SK-N-SH treated with all-trans-retinoic acid at 6 μM for 48 hours (cell line): Measurements from ENCODE around the gene CHURC1.
A peak's percentile ranks its signal among the peaks of the same experiment; 100 is the strongest.

Experiments used
- ATAC-seq: fragments of 200-7000 bp; cut with Tn5 transposase; 3 replicates; pipeline ENCODE4 v1.9.1; 2020; ENCODE audit warnings: mild to moderate bottlenecking, moderate library complexity
- ARNTL ChIP-seq: fragments of 450-650 bp; formaldehyde crosslinking; IDR thresholded peaks from 2 replicates; pipeline ENCODE4 v1.5.0; 2020; ENCODE audit warnings: low read depth, mild to moderate bottlenecking, moderate library complexity, borderline replicate concordance
- BACH2 ChIP-seq: fragments of 250-450 bp; sonication (Bioruptor Pico); IDR thresholded peaks from 2 replicates; pipeline ENCODE4 v1.9.0; 2021; ENCODE audit warnings: mild to moderate bottlenecking, borderline replicate concordance
- CSDC2 ChIP-seq: fragments of 250-450 bp; sonication (Bioruptor Pico); IDR thresholded peaks from 2 replicates; pipeline ENCODE4 v1.5.0; 2020; ENCODE audit warnings: mild to moderate bottlenecking, moderate library complexity
- ESRRG ChIP-seq: fragments of 250-450 bp; sonication (Bioruptor Pico); IDR thresholded peaks from 2 replicates; pipeline ENCODE4 v1.6.1; 2021; ENCODE audit warnings: mild to moderate bottlenecking
- GLIS3 ChIP-seq: fragments of 250-450 bp; sonication (Bioruptor Pico); IDR thresholded peaks from 2 replicates; pipeline ENCODE4 v1.5.0; 2020; ENCODE audit warnings: mild to moderate bottlenecking, moderate library complexity
- ISL1 ChIP-seq: fragments of 250-450 bp; sonication (Bioruptor Pico); IDR thresholded peaks from 2 replicates; pipeline ENCODE4 v2.1.2; 2022; ENCODE audit warnings: mild to moderate bottlenecking, moderate library complexity
- OSR1 ChIP-seq: fragments of 250-450 bp; sonication (Bioruptor Pico); IDR thresholded peaks from 2 replicates; pipeline ENCODE4 v1.8.0; 2022; ENCODE audit warnings: moderate library complexity, mild to moderate bottlenecking, inconsistent platforms
- PPARA ChIP-seq: fragments of 250-450 bp; sonication (Bioruptor Pico); IDR thresholded peaks from 2 replicates; pipeline ENCODE4 v1.5.0; 2020; ENCODE audit warnings: mild to moderate bottlenecking, borderline replicate concordance
- SNAI2 ChIP-seq: fragments of 250-450 bp; sonication (Bioruptor Pico); IDR thresholded peaks from 2 replicates; pipeline ENCODE4 v1.5.0; 2020; ENCODE audit warnings: mild to moderate bottlenecking, moderate library complexity
- TCF4 ChIP-seq: fragments of 250-450 bp; sonication (Bioruptor Pico); IDR thresholded peaks from 2 replicates; pipeline ENCODE4 v1.8.0; 2021; ENCODE audit warnings: mild to moderate bottlenecking, moderate library complexity, borderline replicate concordance
- ZC3H10 ChIP-seq: fragments of 250-450 bp; sonication (Bioruptor Pico); IDR thresholded peaks from 2 replicates; pipeline ENCODE4 v1.5.1; 2021; ENCODE audit warnings: mild to moderate bottlenecking, moderate library complexity
- ZFP3 ChIP-seq: fragments of 250-450 bp; sonication (Bioruptor Pico); IDR thresholded peaks from 2 replicates; pipeline ENCODE4 v1.5.0; 2020; ENCODE audit warnings: mild to moderate bottlenecking, moderate library complexity
- ZNF565 ChIP-seq: fragments of 450-650 bp; formaldehyde crosslinking; conservative IDR thresholded peaks from 2 replicates; pipeline ENCODE4 v1.5.0; 2020; ENCODE audit warnings: low read depth, mild to moderate bottlenecking, moderate library complexity
- ZNF70 ChIP-seq: fragments of 450-650 bp; formaldehyde crosslinking; IDR thresholded peaks from 2 replicates; pipeline ENCODE4 v1.5.0; 2020; ENCODE audit warnings: mild to moderate bottlenecking, moderate library complexity
- ZNF8 ChIP-seq: fragments of 450-650 bp; formaldehyde crosslinking; IDR thresholded peaks from 2 replicates; pipeline ENCODE4 v1.5.0; 2020; ENCODE audit warnings: mild to moderate bottlenecking, moderate library complexity
- TF ChIP-seq, protein P1 (sequence below): fragments of 250-450 bp; sonication (Bioruptor Pico); IDR thresholded peaks from 2 replicates; pipeline ENCODE4 v1.5.0; 2020; ENCODE audit warnings: mild to moderate bottlenecking, moderate library complexity
- TF ChIP-seq, protein P2 (sequence below): fragments of 250-450 bp; sonication (Bioruptor Pico); IDR thresholded peaks from 2 replicates; pipeline ENCODE4 v1.5.1; 2020; ENCODE audit warnings: low read depth, mild to moderate bottlenecking, moderate library complexity
- TF ChIP-seq, protein P3 (sequence below): fragments of 250-450 bp; sonication (Bioruptor Pico); IDR thresholded peaks from 2 replicates; pipeline ENCODE4 v1.8.0; 2020; ENCODE audit warnings: mild to moderate bottlenecking, moderate library complexity, borderline replicate concordance
- TF ChIP-seq, protein P4 (sequence below): fragments of 250-450 bp; sonication (Bioruptor Pico); IDR thresholded peaks from 2 replicates; pipeline ENCODE4 v1.8.0; 2021; ENCODE audit warnings: low read depth, mild to moderate bottlenecking, moderate library complexity, borderline replicate concordance

Gene CHURC1

DNA sequence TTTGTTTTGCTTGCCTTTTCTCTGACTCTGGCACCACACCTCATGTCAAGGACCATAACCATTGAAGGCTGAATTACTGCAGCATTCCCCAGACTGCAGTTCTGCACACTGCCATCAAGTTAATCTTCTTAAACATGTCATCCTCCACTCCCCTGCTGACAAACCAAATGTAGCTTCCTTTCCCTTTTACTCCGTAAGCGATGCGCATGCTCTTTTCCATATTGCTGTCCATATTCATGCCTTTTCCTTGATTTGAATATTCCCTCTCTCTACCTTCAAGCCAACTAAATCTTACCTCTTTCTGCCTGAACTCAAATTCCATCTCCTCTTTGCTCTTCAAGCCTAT, 14.7 kb downstream of the CHURC1 start (continued):
- TF ChIP-seq, protein P1, sequence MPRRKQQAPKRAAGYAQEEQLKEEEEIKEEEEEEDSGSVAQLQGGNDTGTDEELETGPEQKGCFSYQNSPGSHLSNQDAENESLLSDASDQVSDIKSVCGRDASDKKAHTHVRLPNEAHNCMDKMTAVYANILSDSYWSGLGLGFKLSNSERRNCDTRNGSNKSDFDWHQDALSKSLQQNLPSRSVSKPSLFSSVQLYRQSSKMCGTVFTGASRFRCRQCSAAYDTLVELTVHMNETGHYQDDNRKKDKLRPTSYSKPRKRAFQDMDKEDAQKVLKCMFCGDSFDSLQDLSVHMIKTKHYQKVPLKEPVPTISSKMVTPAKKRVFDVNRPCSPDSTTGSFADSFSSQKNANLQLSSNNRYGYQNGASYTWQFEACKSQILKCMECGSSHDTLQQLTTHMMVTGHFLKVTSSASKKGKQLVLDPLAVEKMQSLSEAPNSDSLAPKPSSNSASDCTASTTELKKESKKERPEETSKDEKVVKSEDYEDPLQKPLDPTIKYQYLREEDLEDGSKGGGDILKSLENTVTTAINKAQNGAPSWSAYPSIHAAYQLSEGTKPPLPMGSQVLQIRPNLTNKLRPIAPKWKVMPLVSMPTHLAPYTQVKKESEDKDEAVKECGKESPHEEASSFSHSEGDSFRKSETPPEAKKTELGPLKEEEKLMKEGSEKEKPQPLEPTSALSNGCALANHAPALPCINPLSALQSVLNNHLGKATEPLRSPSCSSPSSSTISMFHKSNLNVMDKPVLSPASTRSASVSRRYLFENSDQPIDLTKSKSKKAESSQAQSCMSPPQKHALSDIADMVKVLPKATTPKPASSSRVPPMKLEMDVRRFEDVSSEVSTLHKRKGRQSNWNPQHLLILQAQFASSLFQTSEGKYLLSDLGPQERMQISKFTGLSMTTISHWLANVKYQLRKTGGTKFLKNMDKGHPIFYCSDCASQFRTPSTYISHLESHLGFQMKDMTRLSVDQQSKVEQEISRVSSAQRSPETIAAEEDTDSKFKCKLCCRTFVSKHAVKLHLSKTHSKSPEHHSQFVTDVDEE (CRISPR knock-in tag) = no peak
- no peak for TF ChIP-seq SNAI2

DNA sequence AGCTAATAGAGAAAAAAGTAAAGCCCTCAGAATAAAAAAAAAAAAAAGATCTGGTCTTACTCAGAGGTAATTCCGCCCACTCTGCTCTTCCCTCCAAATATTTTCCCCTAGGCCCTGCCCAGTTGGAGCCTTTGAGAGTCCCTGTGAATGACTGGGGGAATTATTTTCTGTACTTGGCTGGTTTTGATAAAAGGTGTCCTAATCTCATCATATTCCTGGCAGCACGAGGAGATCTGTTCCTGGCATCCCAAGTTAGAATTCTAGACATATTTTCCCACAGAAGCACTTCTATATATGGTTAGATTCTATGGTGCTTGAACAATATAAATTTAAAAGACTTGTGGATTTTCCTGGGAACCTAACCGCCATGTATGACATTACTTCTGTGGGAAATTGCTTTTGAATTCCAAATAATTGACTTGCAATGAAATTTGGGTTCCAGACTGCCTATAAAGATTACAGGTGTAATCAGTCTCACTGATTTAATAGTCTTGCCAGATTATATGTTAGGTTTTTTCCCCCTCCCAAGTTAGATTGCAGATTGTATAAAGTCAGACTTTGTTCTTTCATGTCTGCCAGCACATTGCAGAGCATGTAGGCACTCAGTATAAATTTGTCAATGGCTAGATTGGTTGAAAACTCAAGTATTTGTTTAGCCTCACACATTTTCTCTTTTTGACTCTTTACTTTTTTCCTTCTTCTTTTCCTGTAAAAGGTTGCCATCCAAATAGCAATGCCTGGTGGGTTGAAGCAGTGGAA, 16.0 kb downstream of the CHURC1 start:
- TF ChIP-seq, protein P2, sequence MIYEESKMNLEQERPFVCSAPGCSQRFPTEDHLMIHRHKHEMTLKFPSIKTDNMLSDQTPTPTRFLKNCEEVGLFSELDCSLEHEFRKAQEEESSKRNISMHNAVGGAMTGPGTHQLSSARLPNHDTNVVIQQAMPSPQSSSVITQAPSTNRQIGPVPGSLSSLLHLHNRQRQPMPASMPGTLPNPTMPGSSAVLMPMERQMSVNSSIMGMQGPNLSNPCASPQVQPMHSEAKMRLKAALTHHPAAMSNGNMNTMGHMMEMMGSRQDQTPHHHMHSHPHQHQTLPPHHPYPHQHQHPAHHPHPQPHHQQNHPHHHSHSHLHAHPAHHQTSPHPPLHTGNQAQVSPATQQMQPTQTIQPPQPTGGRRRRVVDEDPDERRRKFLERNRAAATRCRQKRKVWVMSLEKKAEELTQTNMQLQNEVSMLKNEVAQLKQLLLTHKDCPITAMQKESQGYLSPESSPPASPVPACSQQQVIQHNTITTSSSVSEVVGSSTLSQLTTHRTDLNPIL (CRISPR knock-in tag) = peak; percentile 28; the same call in 1 of the 2 replicates
- 0 out of 2 replicates have a peak, but pooled peaks have one; percentile 9 for TF ChIP-seq CSDC2 (CRISPR knock-in tag)
- TF ChIP-seq ZNF70 (CRISPR knock-in tag) = no peak
- no peak for TF ChIP-seq ZFP3
- TF ChIP-seq ISL1 (CRISPR knock-in tag) = peak; percentile 63
- peak; percentile 85 for ATAC-seq

DNA sequence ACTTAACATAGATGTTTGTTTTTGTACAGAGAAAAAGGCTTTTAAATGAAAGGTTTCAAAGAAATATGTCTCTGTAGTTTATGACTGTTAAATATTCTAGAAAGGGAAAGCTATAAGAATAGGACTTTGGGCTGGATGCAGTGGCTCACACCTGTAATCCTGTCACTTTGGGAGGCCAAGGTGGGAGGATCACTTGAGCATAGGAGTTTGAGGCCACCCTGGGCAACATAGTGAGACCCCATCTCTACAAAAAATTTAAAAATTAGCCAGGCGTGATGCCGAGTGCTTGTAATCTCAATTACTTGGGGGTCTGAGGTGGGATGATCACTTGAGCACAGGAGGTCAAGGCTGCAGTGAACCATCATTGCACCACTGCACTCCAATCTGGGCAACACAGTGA, 16.9 kb downstream of the CHURC1 start:
- TF ChIP-seq ARNTL (CRISPR knock-in tag) (no peak), BACH2 (CRISPR knock-in tag) (no peak), ZNF70 (CRISPR knock-in tag) (no peak), OSR1 (CRISPR knock-in tag) (no peak)
- TF ChIP-seq, protein P2 (CRISPR knock-in tag) = no peak
- no peak for ATAC-seq

DNA sequence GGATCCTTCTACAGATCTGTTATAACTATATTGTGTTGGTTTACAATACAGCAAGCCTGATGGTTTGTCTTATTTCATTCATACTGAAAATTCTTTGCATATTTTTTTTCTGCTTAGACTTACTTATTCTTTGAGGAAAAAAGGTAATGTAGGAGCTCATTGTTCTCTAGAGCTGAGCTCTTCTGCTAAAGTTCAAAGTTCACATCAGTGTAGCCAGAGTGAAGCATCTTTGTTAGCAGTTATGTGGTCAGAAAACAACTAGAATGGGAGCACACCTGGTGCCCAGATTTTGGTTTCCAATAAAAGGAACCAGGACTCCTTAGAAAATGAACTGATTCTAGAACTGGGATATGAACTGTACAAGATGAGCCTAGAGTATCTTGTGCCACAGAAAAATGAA, 18.0 kb downstream of the CHURC1 start:
- 0 out of 2 replicates have a peak, but pooled peaks have one; percentile 13 for TF ChIP-seq ZFP3
- TF ChIP-seq, protein P2 (CRISPR knock-in tag) = no peak
- ATAC-seq = no peak

DNA sequence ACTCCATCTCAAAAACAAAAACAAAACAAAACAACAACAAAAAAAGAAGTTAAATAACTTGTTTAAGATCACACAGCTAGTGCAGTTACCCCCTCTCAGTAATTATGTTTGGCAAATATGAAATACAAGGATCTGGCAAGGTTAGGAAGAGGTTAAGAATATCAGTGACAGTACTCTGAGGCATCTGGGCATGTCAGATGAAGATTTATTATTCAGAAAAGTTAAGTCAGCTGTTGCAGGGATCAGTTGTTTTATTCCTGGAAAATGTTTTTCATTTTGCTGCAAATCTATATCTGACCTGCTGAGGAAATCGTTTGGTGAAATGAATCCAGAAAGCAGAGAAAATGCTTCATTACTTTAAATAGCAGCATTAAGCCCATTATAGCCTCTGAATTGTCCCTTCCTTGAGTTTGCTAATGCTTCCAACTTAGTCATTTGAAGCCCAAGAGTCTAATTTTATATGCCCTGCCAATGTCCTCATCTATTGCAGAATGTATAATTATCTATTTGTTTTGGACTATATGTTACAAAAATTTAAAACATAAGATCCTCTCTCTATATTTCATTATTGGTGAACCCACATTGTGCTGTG, 20.2 kb downstream of the CHURC1 start:
- TF ChIP-seq PPARA (CRISPR knock-in tag) (no peak), ZNF8 (CRISPR knock-in tag) (no peak), OSR1 (CRISPR knock-in tag) (no peak), TCF4 (no peak), ZC3H10 (CRISPR knock-in tag) (no peak), GLIS3 (CRISPR knock-in tag) (no peak), ESRRG (CRISPR knock-in tag) (no peak), ZNF565 (CRISPR knock-in tag) (no peak)
- TF ChIP-seq, protein P3, sequence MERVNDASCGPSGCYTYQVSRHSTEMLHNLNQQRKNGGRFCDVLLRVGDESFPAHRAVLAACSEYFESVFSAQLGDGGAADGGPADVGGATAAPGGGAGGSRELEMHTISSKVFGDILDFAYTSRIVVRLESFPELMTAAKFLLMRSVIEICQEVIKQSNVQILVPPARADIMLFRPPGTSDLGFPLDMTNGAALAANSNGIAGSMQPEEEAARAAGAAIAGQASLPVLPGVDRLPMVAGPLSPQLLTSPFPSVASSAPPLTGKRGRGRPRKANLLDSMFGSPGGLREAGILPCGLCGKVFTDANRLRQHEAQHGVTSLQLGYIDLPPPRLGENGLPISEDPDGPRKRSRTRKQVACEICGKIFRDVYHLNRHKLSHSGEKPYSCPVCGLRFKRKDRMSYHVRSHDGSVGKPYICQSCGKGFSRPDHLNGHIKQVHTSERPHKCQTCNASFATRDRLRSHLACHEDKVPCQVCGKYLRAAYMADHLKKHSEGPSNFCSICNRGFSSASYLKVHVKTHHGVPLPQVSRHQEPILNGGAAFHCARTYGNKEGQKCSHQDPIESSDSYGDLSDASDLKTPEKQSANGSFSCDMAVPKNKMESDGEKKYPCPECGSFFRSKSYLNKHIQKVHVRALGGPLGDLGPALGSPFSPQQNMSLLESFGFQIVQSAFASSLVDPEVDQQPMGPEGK = no peak
- TF ChIP-seq, protein P4, sequence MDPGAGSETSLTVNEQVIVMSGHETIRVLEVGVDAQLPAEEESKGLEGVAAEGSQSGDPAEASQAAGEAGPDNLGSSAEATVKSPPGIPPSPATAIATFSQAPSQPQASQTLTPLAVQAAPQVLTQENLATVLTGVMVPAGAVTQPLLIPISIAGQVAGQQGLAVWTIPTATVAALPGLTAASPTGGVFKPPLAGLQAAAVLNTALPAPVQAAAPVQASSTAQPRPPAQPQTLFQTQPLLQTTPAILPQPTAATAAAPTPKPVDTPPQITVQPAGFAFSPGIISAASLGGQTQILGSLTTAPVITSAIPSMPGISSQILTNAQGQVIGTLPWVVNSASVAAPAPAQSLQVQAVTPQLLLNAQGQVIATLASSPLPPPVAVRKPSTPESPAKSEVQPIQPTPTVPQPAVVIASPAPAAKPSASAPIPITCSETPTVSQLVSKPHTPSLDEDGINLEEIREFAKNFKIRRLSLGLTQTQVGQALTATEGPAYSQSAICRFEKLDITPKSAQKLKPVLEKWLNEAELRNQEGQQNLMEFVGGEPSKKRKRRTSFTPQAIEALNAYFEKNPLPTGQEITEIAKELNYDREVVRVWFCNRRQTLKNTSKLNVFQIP (CRISPR knock-in tag) = no peak
- TF ChIP-seq, protein P1 (CRISPR knock-in tag) = no peak
- TF ChIP-seq, all 23 proteins: peak for 0
- ATAC-seq = no peak
